GM19351 (cell line): ENCODE results near the gene EPAS1.
"Not testable (repeated sequence)": the region's sequence is repeated elsewhere in the genome, so short reads cannot be mapped to it uniquely, and the experiment has no call there.

Source experiments
- ATAC-seq: cut with Tn5 transposase; IDR thresholded peaks from one replicate; pipeline ENCODE4 v1.9.1; 2021; ENCODE audit warnings: mild to moderate bottlenecking, moderate library complexity; ENCODE audit not compliant: unreplicated experiment

EPAS1 gene

DNA sequence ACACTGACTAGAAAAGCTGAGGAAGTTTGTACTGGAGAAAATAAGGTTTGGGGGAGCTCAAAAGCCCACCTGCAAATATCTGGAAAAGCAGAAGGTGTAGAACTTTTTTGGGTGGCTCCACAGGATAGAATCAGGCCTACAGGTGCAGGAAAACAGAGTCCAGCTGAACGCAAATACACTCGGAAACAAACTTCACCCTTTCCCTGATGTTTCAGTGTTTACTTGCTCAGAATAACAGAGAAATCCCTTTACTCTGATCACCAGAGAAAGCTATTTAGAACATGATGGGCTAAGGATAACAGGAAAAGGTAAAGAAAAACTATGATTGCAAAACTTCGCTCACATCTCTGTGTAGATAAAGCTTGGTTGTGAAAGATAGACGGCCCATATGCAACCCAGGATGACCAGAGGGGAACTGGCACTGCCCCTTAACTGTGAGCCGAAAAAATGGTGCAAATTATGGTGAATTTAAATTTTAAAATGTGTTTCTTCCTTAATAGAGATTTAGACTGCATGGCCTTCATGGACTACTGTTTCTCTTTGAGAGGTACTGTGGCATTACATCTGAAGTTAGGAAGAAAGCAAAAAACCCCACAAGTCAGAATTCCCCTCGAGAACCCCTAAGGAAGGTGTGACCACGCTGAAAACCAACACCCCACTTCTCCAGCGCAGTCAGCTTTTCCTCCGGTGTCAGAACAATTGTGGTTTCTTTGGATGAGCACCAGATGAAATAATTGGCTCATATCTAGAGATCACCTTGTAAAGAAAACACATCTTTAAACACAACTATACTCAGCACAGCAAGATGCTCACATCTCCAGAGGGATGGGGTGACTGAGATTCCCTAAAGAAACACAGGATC is 97.7 kb downstream of the EPAS1 start:
- no peak for ATAC-seq

GRCh38 chr2:46395730-46396129 is 98.5 kb downstream of the EPAS1 start:
- ATAC-seq = not testable (repeated sequence)

DNA sequence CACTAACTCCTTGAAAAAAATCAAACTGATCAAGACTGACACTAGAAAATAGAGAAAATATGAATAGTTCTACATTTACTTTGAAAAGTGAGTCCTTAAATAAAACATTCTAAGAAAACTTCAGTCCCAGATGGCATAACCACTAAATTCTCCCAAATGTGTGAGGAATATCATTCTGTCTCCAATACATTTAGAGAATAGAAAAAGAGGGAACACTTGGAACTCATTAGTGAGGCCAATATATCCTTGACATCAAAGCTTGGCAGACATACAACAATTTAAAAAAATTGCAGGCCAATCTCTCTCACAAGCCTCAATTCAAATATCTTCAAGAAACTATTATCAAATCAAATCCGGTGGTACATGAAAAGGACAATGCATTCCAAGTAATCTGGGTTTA is 102.8 kb downstream of the EPAS1 start:
- ATAC-seq = no peak

- no peak for ATAC-seq
These were observed 105.7 kb downstream of the EPAS1 start for GRCh38 chr2:46402874-46403273.

- ATAC-seq = no peak
These were observed 107.1 kb downstream of the EPAS1 start for GRCh38 chr2:46404181-46404759.

DNA sequence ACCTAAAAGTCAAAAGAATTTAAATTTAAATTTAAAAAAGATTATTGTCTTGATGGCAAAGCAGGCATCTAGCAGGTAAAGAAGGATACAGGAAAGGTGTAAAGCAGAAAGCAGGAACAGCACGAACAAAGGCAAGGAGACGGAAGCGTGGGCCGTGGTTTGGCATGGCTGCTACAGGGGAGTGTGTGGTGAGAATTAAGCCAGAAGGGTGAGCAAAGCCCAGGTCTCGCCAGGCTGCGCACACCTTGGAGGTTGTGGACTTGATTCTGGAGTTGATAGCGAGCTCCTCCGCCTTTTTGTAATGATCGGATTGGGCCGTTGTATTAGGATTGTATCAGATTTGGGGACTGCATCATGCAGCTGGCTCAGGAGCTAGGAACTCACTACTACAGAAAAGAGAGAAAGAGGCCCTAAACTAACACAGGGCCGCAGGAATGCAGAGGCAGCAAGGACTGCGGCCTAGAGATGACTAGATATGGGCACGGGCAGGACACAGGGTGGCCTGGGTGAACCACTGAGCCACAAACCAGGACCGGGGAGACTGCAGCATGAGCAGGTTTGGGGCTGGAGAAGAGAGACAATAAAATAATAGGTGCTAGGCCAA is 110.7 kb downstream of the EPAS1 start:
- no peak for ATAC-seq

DNA sequence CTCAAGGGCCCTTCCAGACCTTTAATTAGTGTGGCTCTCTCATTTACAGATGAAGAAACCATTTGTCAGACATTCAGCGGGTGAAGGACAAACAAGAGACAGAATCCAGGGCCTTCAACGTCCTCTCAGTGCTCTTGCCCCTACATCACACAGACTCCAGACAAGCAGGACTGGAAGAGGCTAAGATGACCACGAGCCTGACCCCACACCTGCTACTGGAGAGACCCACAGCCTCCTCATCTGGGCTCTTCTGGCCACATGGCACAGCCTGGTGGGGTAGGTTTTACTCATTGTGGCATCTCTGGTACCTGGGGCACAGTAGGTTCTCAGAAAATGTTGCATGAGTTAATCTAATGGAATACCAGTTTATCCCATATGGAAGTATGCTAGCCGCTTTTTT is 112.5 kb downstream of the EPAS1 start:
- no peak for ATAC-seq

- no peak for ATAC-seq
These were observed 113.4 kb downstream of the EPAS1 start for GRCh38 chr2:46410273-46411244.

- no peak for ATAC-seq
These were observed 114.0 kb downstream of the EPAS1 start for GRCh38 chr2:46411245-46411641.

- ATAC-seq = no peak
These were observed 114.8 kb downstream of the EPAS1 start for GRCh38 chr2:46411985-46412384.

- ATAC-seq = no peak
These were observed 115.9 kb downstream of the EPAS1 start for GRCh38 chr2:46413111-46413510.

DNA sequence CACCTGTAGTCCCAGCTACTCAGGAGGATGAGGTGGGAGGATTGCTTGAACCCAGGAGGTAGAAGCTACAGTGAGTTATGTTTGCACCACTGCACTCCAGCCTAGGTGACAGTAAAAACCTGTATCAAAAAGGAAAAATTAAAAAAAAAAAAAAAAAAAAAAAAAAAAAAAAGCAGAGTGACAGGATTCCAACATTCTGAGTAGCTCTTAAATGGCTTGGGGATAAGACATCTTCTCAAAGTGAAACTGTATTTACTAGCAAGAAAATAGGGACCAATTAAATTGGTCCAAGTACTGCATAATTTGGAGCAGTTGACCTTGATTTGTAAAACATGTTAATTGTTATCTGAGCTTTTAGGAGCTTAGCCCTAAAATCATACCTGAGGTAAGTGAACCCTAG is 116.4 kb downstream of the EPAS1 start:
- ATAC-seq = no peak

GRCh38 chr2:46414701-46415100 is 117.5 kb downstream of the EPAS1 start:
- no peak for ATAC-seq

DNA sequence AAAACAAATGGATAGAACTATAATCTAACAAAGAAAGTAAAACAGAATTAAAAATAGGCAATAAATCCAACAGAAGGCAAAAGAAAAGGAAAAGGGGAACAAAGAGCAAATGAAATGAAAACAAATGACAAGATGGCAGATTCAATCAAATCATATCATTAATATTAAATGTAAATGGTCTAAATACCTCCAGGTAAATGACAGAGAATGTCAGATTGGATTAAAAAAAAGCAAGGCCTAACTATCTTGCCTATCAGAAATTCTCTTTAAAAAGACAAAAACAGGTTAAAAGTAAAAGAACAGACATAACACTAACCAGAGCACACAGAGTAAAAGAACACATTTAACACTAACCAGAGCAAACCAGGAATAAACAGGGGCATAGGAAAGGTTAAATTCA is 119.1 kb downstream of the EPAS1 start:
- ATAC-seq = no peak

GRCh38 chr2:46416739-46417403 is 119.7 kb downstream of the EPAS1 start:
- no peak for ATAC-seq

DNA sequence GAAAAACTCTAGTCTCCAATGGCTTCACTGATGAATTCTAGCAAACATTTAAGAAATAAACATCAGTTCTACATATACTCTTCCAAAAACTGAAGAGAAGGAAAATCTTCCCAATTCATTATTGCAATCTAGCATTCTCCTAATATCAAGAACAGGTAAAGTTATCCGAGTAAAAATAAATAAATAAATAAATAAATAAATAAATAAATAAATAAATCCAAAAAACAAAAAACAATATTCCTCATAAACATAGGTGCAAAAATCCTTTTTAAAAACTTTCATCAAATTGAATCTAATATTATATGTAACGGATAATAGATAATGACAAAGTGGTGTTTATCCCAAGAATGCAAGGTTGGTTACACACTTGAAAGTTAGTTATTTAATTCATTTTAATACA is 123.7 kb downstream of the EPAS1 start:
- no peak for ATAC-seq

DNA sequence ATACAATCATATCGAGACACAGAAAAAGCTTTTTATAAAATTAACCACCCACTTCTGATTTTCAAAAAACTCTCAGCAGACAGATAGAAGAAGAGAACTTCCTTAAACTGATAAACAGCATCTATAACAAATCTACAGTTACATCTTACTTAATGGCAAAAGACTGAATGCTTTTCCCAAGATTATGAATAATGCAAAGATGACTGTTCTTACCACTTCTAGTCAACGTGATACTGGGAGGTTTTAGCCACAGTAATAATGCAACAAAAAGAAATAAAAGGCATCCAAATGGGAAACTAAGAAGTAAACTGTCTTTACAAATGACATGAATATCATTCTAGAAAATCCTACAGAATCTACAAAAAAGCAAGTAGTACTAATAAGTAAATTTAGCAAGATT is 124.2 kb downstream of the EPAS1 start:
- ATAC-seq = no peak

GRCh38 chr2:46422717-46423394 is 125.6 kb downstream of the EPAS1 start:
- ATAC-seq = no peak

GRCh38 chr2:46424937-46425336 is 127.7 kb downstream of the EPAS1 start:
- ATAC-seq = no peak

GRCh38 chr2:46428911-46429436 is 131.8 kb downstream of the EPAS1 start:
- ATAC-seq = no peak
